GM12878 (cell line): Measurements from ENCODE around the gene PPP1CA. TPM values are rescaled to one million over a fixed set of nuclear protein-coding genes. Genes with fewer than 3 reads are reported as not detected.

Experiments used
- ATAC-seq: fragments of 200-7000 bp; cut with Tn5 transposase; 3 replicates; pipeline ENCODE4 v1.9.1; 2020; ENCODE audit warnings: mild to moderate bottlenecking, moderate library complexity
- Bru-seq: library from RNA; stranded (reverse); fragments of 400-500 nt; gene quantifications from one replicate; lab custom pipeline; 2021; lab: Mats Ljungman, UMichigan
- BruChase-seq, 2 experiments: library from RNA; stranded (reverse); fragments of 400-500 nt; gene quantifications; one replicate each; lab custom pipeline; 2021; lab: Mats Ljungman, UMichigan
- BruUV-seq: library from RNA; stranded (reverse); fragments of 400-500 nt; replicated peaks from 2 replicates; lab custom pipeline; 2021; lab: Mats Ljungman, UMichigan
- CTCF ChIA-PET: fragments of 300-600 bp; sonication (Branson Sonifier 250); formaldehyde crosslinking; extraction: SDS; loops from one replicate; lab custom pipeline; 2021; ENCODE audit warnings: inconsistent platforms; lab: Yijun Ruan, JAX
- POLR2A ChIA-PET: fragments of 350-600 bp; formaldehyde crosslinking; extraction: SDS; loops from one replicate; lab custom pipeline; 2021; ENCODE audit warnings: inconsistent platforms; lab: Charles Lee
- RAD21 ChIA-PET: fragments of 300-600 bp; sonication (Branson Sonifier 250); formaldehyde crosslinking; loops from one replicate; lab custom pipeline; 2023; ENCODE audit warnings: antibody characterized with exemption; ENCODE audit not compliant: unreplicated experiment; lab: Charles Lee
- SMC1A ChIA-PET: fragments of 300-600 bp; sonication (Branson Sonifier 250); formaldehyde crosslinking; loops from one replicate; lab custom pipeline; 2023; ENCODE audit not compliant: unreplicated experiment, uncharacterized antibody; lab: Charles Lee
- DNase-seq: peaks from one replicate; pipeline ENCODE4 v3.0.0-alpha.2; 2011; ENCODE audit warnings: low read depth, low spot score
- FAIRE-seq: peaks from 3 replicates; lab custom pipeline; 2011; peaks lifted over from hg19 to GRCh38; lab: Jason Lieb, UNC
- H2AFZ ChIP-seq: 2 replicates; pipeline ENCODE4 v1.6.0; 2011; ENCODE audit warnings: low read depth, low read length, control low read depth; ENCODE audit not compliant: control insufficient read depth
- H3K27ac ChIP-seq: 2 replicates; pipeline ENCODE4 v1.5.1; 2011; ENCODE audit warnings: control low read depth; ENCODE audit not compliant: control insufficient read depth, insufficient read depth
- H3K27me3 ChIP-seq, 2 experiments: replicated peaks in 1 of 2; 2 replicates each; pipeline versions ENCODE4 v1.6.0 to v1.6.1; 2011; ENCODE audit warnings: low read length in 1 of 2; ENCODE audit not compliant: control insufficient read depth in 2 of 2, insufficient read depth in 2 of 2
- H3K36me3 ChIP-seq, 2 experiments: 2 replicates each; pipeline ENCODE4 v1.5.1; 2011; ENCODE audit warnings: low read length in 1 of 2; ENCODE audit not compliant: control insufficient read depth in 2 of 2, insufficient read depth in 2 of 2
- H3K4me1 ChIP-seq: 2 replicates; pipeline ENCODE4 v1.6.1; 2011; ENCODE audit warnings: mild to moderate bottlenecking, low read length, moderate library complexity, mixed read lengths; ENCODE audit not compliant: control insufficient read depth, insufficient read depth
- H3K4me2 ChIP-seq: 2 replicates; pipeline ENCODE4 v1.6.0; 2011; ENCODE audit warnings: control low read depth; ENCODE audit not compliant: control insufficient read depth, insufficient read depth
- H3K4me3 ChIP-seq: fragments of 200-600 bp; sonication (generic); 2 replicates; pipeline ENCODE4 v1.5.1; 2016
- H3K79me2 ChIP-seq: 2 replicates; pipeline ENCODE4 v1.6.0; 2011; ENCODE audit warnings: low read length; ENCODE audit not compliant: control insufficient read depth, insufficient read depth
- H3K9ac ChIP-seq: 2 replicates; pipeline ENCODE4 v1.8.0; 2011; ENCODE audit warnings: low read length, control low read depth, mixed read lengths; ENCODE audit not compliant: control insufficient read depth, insufficient read depth
- H3K9me3 ChIP-seq: replicated peaks from 3 replicates; pipeline ENCODE4 v1.5.1; 2011; ENCODE audit warnings: mild to moderate bottlenecking, low read length; ENCODE audit not compliant: control insufficient read depth, insufficient read depth
- H4K20me1 ChIP-seq: 2 replicates; pipeline ENCODE4 v1.6.0; 2011; ENCODE audit not compliant: control insufficient read depth, insufficient read depth
- BHLHE40 ChIP-seq, 2 experiments: fragments of 450-650 bp in 1 of 2; IDR thresholded peaks; 2 replicates each; pipeline ENCODE4 v1.6.1; 2011 to 2017; ENCODE audit warnings: low read depth in 2 of 2, borderline replicate concordance in 1 of 2, improper control_type of control experiment in 1 of 2, low read length in 1 of 2, mild to moderate bottlenecking in 1 of 2
- ELK1 ChIP-seq: IDR thresholded peaks from 2 replicates; pipeline ENCODE4 v1.6.1; 2012; ENCODE audit warnings: low read depth, low read length, improper control_type of control experiment
- FOXM1 ChIP-seq: IDR thresholded peaks from 2 replicates; pipeline ENCODE4 v1.6.1; 2012; ENCODE audit warnings: low read depth, mild to moderate bottlenecking, inconsistent platforms, low read length, moderate library complexity
- GATAD2B ChIP-seq: fragments of 450-650 bp; conservative IDR thresholded peaks from 2 replicates; pipeline ENCODE4 v1.6.1; 2017; ENCODE audit warnings: low read depth, mild to moderate bottlenecking, moderate library complexity
- KAT2A ChIP-seq: conservative IDR thresholded peaks from 2 replicates; pipeline ENCODE4 v1.6.1; 2011; ENCODE audit warnings: low read depth, low read length; ENCODE audit not compliant: control insufficient read depth
- NFXL1 ChIP-seq: fragments of 450-650 bp; IDR thresholded peaks from 2 replicates; pipeline ENCODE4 v1.6.1; 2017; ENCODE audit warnings: antibody characterized with exemption, mild to moderate bottlenecking, borderline replicate concordance
- POLR2A ChIP-seq: IDR thresholded peaks from 2 replicates; pipeline ENCODE4 v1.6.1; 2011; ENCODE audit warnings: low read depth, mild to moderate bottlenecking, low read length
- STAT1 ChIP-seq: fragments of 450-650 bp; conservative IDR thresholded peaks from 2 replicates; pipeline ENCODE4 v1.6.1; 2014; ENCODE audit warnings: antibody characterized with exemption, mild to moderate bottlenecking
- ZNF687 ChIP-seq: fragments of 450-650 bp; IDR thresholded peaks from 2 replicates; pipeline ENCODE4 v1.6.1; 2017; ENCODE audit warnings: mild to moderate bottlenecking, moderate library complexity
- ZZZ3 ChIP-seq: IDR thresholded peaks from 2 replicates; pipeline ENCODE4 v1.6.1; 2011; ENCODE audit warnings: low read depth; ENCODE audit not compliant: control insufficient read depth, insufficient read length
- WGBS: methylation state at CpG from one replicate; pipeline ENCODE4 v1.1.6; 2016; ENCODE audit warnings: low lambda C conversion rate; ENCODE audit not compliant: insufficient replicate concordance, insufficient coverage; ENCODE audit errors: missing lambda C conversion rate; 5-methylcytosine and 5-hydroxymethylcytosine counted together
- in situ Hi-C: fragments of 300-500 bp; cut with MboI; formaldehyde crosslinking; loops from 9 replicates; pipeline ENCODE4 v1.14.3; 2018; ENCODE audit warnings: mixed read lengths
- intact Hi-C: fragments of 100-400 bp; cut with micrococcal nuclease; formaldehyde crosslinking; loops from one replicate; pipeline ENCODE4 v1.14.2; 2022; ENCODE audit not compliant: unreplicated experiment
- long read RNA-seq, 2 experiments: library from polyadenylated mRNA; unstranded; transcript quantifications; one replicate each; pipeline ENCODE4 v2.0.0, GENCODE V29; 2019 to 2020
- polyA minus RNA-seq, 3 experiments: library from RNA; depleted of rRNA, polyadenylated mRNA; stranded (reverse); fragments of >200 nt; gene quantifications; 2 replicates each; pipeline ENCODE4 v1.2.3, GENCODE V29; 2011
- polyA plus RNA-seq, 11 experiments: library from polyadenylated mRNA; depleted of rRNA in 4 of 11; unstranded in 6 of 11; stranded (reverse) in 5 of 11; fragments of >200 nt; fragmentation: Nextera tagmentation in 4 of 11; fragmentation: Illumina TruSeq in 1 of 11; extraction: Ambion mirVana in 4 of 11; extraction: Trizol in 1 of 11; gene quantifications; 1 replicate in 1 of 11; 2 replicates in 10 of 11; pipeline versions ENCODE4 v1.2.1 to v1.2.3, GENCODE V29; 2011 to 2016; ENCODE audit warnings: inconsistent platforms in 2 of 11, missing spikeins in 2 of 11, low read depth in 1 of 11
- total RNA-seq, 4 experiments: library from RNA; depleted of rRNA in 3 of 4; stranded (reverse); fragments of >200 nt in 3 of 4; fragmentation: Illumina TruSeq in 1 of 4; extraction: Trizol in 1 of 4; gene quantifications; 2 replicates each; pipeline versions ENCODE4 v1.2.1 to v1.2.3, GENCODE V29; 2013 to 2021

The PPP1CA gene
- total RNA-seq (2013; cell fraction: nucleolus; rRNA removed) = 38.1 and 44.1 TPM in 2 replicates
- total RNA-seq (2014; rRNA removed) = 342 and 371 TPM in 2 replicates
- total RNA-seq (2014; rRNA removed; fragmentation: Illumina TruSeq; extraction: Trizol) = 170 and 176 TPM in 2 replicates
- total RNA-seq (2021) = 265 and 269 TPM in 2 replicates
- polyA plus RNA-seq (2011; ENCODE audit: low read depth) = 75.3 TPM
- 86.0 and 211 TPM in 2 replicates for polyA plus RNA-seq (2011; rRNA removed)
- polyA plus RNA-seq (2011; cell fraction: cytosol; rRNA removed) = 440 and 506 TPM in 2 replicates
- polyA plus RNA-seq (2011; cell fraction: nucleus; rRNA removed) = 220 and 242 TPM in 2 replicates
- 174 and 181 TPM in 2 replicates for polyA plus RNA-seq (2012)
- 128 and 202 TPM in 2 replicates for polyA plus RNA-seq (2014; fragmentation: Illumina TruSeq; extraction: Trizol)
- polyA plus RNA-seq (2014; fragmentation: Nextera tagmentation; extraction: Ambion mirVana) = 10 to 100 TPM; 26.4 to 41.7 TPM
- polyA plus RNA-seq (2014; rRNA removed) = 306 and 326 TPM in 2 replicates
- polyA plus RNA-seq (2016; fragmentation: Nextera tagmentation; extraction: Ambion mirVana) = 100 to 1,000 TPM; 417 to 458 TPM
- polyA minus RNA-seq (2011; rRNA and poly(A)+ RNA removed) = 121 and 204 TPM in 2 replicates
- 83.8 and 94.6 TPM in 2 replicates for polyA minus RNA-seq (2011; cell fraction: cytosol; rRNA and poly(A)+ RNA removed)
- polyA minus RNA-seq (2011; cell fraction: nucleus; rRNA and poly(A)+ RNA removed) = 49.0 and 75.9 TPM in 2 replicates
- percentile 80 among the genes with signal in this experiment for Bru-seq, nascent RNA
- BruChase-seq, experiment 1, labeled RNA remaining after a 6-hour chase = percentile 98 among the genes with signal in this experiment
- percentile 92 among the genes with signal in this experiment for BruChase-seq, experiment 2, labeled RNA remaining after a 2-hour chase
- long read RNA-seq, experiment 1, transcript PPP1CA-203 (7 exons, 1,476 nt) = major isoform, 564 of 608 reads
- long read RNA-seq, experiment 1, transcript PPP1CA-204 (6 exons, 1,677 nt) = minor isoform, 10 of 608 reads
- long read RNA-seq, experiment 1, transcript PPP1CA-202 (6 exons, 1,054 nt) = minor isoform, 7 of 608 reads
- long read RNA-seq, experiment 1, partial matches to known transcripts = 1 of 608 reads
- long read RNA-seq, experiment 1, other reads (novel, unspliced or antisense) = 19 of 608 reads
- long read RNA-seq, experiment 2, transcript PPP1CA-203 (7 exons, 1,476 nt) = major isoform, 474 of 513 reads
- long read RNA-seq, experiment 2, transcript PPP1CA-204 (6 exons, 1,677 nt) = minor isoform, 7 of 513 reads
- long read RNA-seq, experiment 2, transcript PPP1CA-201 (7 exons, 1,389 nt) = minor isoform, 5 of 513 reads
- long read RNA-seq, experiment 2, transcript PPP1CA-202 (6 exons, 1,054 nt) = minor isoform, 12 of 513 reads
- long read RNA-seq, experiment 2, partial matches to known transcripts = 3 of 513 reads
- long read RNA-seq, experiment 2, other reads (novel, unspliced or antisense) = 12 of 513 reads

- WGBS = 2% methylated on average over 50 of the region's 73 CpGs
- Histone ChIP-seq H3K4me1 (peaks cover 50% of the 10 kb centered on the region), H2AFZ (peak within 1 kb of the TSS; percentile 79), H3K36me3 (peaks cover 20 to 24% of the 10 kb centered on the region in 2 experiments), H3K27me3 (no peaks in the 10 kb centered on the region), H3K4me2 (peak within 1 kb of the TSS; percentile 98), H3K9me3 (no peaks in the 10 kb centered on the region; the same call in 2 of the 3 replicates), H3K4me3 (peak within 1 kb of the TSS; percentile 80), H3K9ac (peak within 1 kb of the TSS; percentile 95), H3K79me2 (peaks cover 58% of the 10 kb centered on the region), H4K20me1 (no peaks in the 10 kb centered on the region; the same call in 1 of the 2 replicates), H3K27ac (peak within 1 kb of the TSS; percentile 99)
- RAD21 ChIA-PET = interaction anchor here (0.6 to 6.4 kb wide), 39 partner anchors 10 to 1089 kb away, joined by 3 to 112 read pairs (median 4); partner anchors contain the start of genes AIP, ANKRD13D, CORO1B and PITPNM1
- CTCF ChIA-PET = interaction anchor here (0.6 to 5.0 kb wide), 34 partner anchors 10 to 187 kb away, joined by 3 to 53 read pairs (median 5); partner anchors contain the start of genes AIP, CDK2AP2, GSTP1 and PITPNM1
- BruUV-seq = no TSS peak
- SMC1A ChIA-PET = interaction anchor here (0.6 to 5.7 kb wide), 21 partner anchors 9 to 146 kb away, joined by 3 to 46 read pairs (median 4); partner anchors contain the start of genes AIP, PITPNM1, POLD4 and PTPRCAP
- DNase-seq = no peak
- POLR2A ChIA-PET = interaction anchor here (0.6 to 7.3 kb wide), 29 partner anchors 9 to 317 kb away, joined by 3 to 112 read pairs (median 9); partner anchors contain the start of genes AIP, CLCF1, CORO1B and NUDT8
- peak; percentile 89 for FAIRE-seq
- peak; percentile 77 for ATAC-seq
- intact Hi-C loops (loop anchor here (1.0 to 5.0 kb wide), 4 partner anchors 36 to 105 kb away; partner anchors contain the start of genes AIP, PTPRCAP and TMEM134), in situ Hi-C loops (no loop called here)
- TF ChIP-seq ELK1 (peak; percentile 50; the same call in 1 of the 2 replicates), KAT2A (no peak), FOXM1 (no peak), STAT1 (0 out of 2 replicates have a peak, but pooled peaks have one; percentile 30), ZZZ3 (no peak), ZNF687 (peak; percentile 62), POLR2A (peak; percentile 96), NFXL1 (no peak), GATAD2B (peak; percentile 99), BHLHE40 (IDR thresholded peaks at IDR 0.05; ENCODE audit: borderline replicate concordance in 1 of 2, low read depth in 2 of 2, low read length in 1 of 2) (peak; percentile 32 to 72; a peak in 3 of 4 replicates)
Observed at GRCh38 chr11:67401495-67402191, at the start of gene PPP1CA. Gene PPP1CA (minus strand): TSS chr11:67401858. CDS start chr11:67401782, 76 bp downstream.
